Keratinocyte (primary cell): ENCODE data around the gene NOTCH1. TPM values are rescaled to one million over a fixed set of nuclear protein-coding genes. Genes with fewer than 3 reads are reported as not detected.

Source experiments
- DNase-seq: peaks from one replicate; pipeline ENCODE4 v3.0.0-alpha.2; 2011; ENCODE audit warnings: low read depth, missing footprints, low spot score
- FAIRE-seq: peaks from 2 replicates; lab custom pipeline; 2011; peaks lifted over from hg19 to GRCh38; lab: Jason Lieb, UNC
- H2AFZ ChIP-seq: 2 replicates; pipeline ENCODE4 v1.6.0; 2012; ENCODE audit warnings: low read length, control low read depth, inconsistent platforms; ENCODE audit not compliant: control insufficient read depth
- H3K27ac ChIP-seq: 2 replicates; pipeline ENCODE4 v1.5.1; 2011; ENCODE audit warnings: low read length; ENCODE audit not compliant: control insufficient read depth, insufficient read depth
- H3K27me3 ChIP-seq: 3 replicates; pipeline ENCODE4 v1.6.0; 2011; ENCODE audit warnings: low read length; ENCODE audit not compliant: control insufficient read depth, insufficient read depth; ENCODE audit errors: extremely low read depth
- H3K36me3 ChIP-seq, 2 experiments: 2 replicates in 1 of 2; 3 replicates in 1 of 2; pipeline ENCODE4 v1.5.1; 2011; ENCODE audit warnings: low read length in 2 of 2, mild to moderate bottlenecking in 1 of 2; ENCODE audit not compliant: control insufficient read depth in 2 of 2, insufficient read depth in 2 of 2; ENCODE audit errors: extremely low read depth in 1 of 2
- H3K4me1 ChIP-seq: 3 replicates; pipeline ENCODE4 v1.5.1; 2011; ENCODE audit warnings: low read length; ENCODE audit not compliant: control insufficient read depth, insufficient read depth; ENCODE audit errors: extremely low read depth
- H3K4me2 ChIP-seq: 3 replicates; pipeline ENCODE4 v1.6.0; 2011; ENCODE audit warnings: low read depth, low read length; ENCODE audit not compliant: control insufficient read depth, insufficient read depth; ENCODE audit errors: extremely low read depth
- H3K4me3 ChIP-seq, 3 experiments: fragments of 200-600 bp in 1 of 3; sonication (generic) in 1 of 3; 2 replicates in 2 of 3; 3 replicates in 1 of 3; pipeline ENCODE4 v1.5.1; 2011 to 2016; ENCODE audit warnings: low read length in 3 of 3, mild to moderate bottlenecking in 3 of 3, control low read depth in 2 of 3, inconsistent platforms in 1 of 3, low read depth in 1 of 3, mixed read lengths in 1 of 3, mixed run types in 1 of 3, moderate library complexity in 1 of 3; ENCODE audit not compliant: control insufficient read depth in 2 of 3, insufficient read depth in 2 of 3; ENCODE audit errors: extremely low read depth in 1 of 3
- H3K79me2 ChIP-seq: 2 replicates; pipeline ENCODE4 v1.6.0; 2012; ENCODE audit warnings: low read length; ENCODE audit not compliant: control insufficient read depth, insufficient read depth
- H3K9ac ChIP-seq: 3 replicates; pipeline ENCODE4 v1.6.0; 2011; ENCODE audit warnings: low read length; ENCODE audit not compliant: control insufficient read depth, insufficient read depth; ENCODE audit errors: extremely low read depth
- H3K9me1 ChIP-seq: 3 replicates; pipeline ENCODE4 v1.6.0; 2011; ENCODE audit warnings: low read length; ENCODE audit not compliant: control insufficient read depth, insufficient read depth; ENCODE audit errors: extremely low read depth
- H3K9me3 ChIP-seq: 2 replicates; pipeline ENCODE4 v1.5.1; 2012; ENCODE audit warnings: low read depth, low read length; ENCODE audit not compliant: control insufficient read depth
- H4K20me1 ChIP-seq: 3 replicates; pipeline ENCODE4 v1.6.0; 2011; ENCODE audit warnings: low read length; ENCODE audit not compliant: control insufficient read depth, insufficient read depth; ENCODE audit errors: extremely low read depth
- EZH2 ChIP-seq: IDR thresholded peaks from one replicate; pipeline ENCODE4 v1.6.1; 2012; ENCODE audit warnings: inconsistent platforms, mild to moderate bottlenecking, low read length, moderate library complexity
- dilution Hi-C: fragments of 300-500 bp; cut with MboI; formaldehyde crosslinking; loops from one replicate; pipeline ENCODE4 v1.7.0; 2020; ENCODE audit warnings: low sequenced_read_pairs; ENCODE audit not compliant: extremely low pct_ligation_motif_present
- polyA plus RNA-seq, 5 experiments: library from polyadenylated mRNA; depleted of rRNA in 3 of 5; stranded (reverse) in 3 of 5; stranded (forward) in 1 of 5; unstranded in 1 of 5; fragments of >200 nt; gene quantifications; 1 replicate in 1 of 5; 2 replicates in 3 of 5; 3 replicates in 1 of 5; pipeline versions ENCODE4 v1.2.1 to v1.2.3, GENCODE V29; 2011 to 2012; ENCODE audit warnings: missing spikeins in 2 of 5, low read depth in 1 of 5, low replicate concordance in 1 of 5
- TF ChIP-seq, protein P1 (sequence below), 3 experiments: IDR thresholded peaks in 1 of 3; conservative IDR thresholded peaks in 1 of 3; optimal IDR thresholded peaks in 1 of 3; 2 replicates in 2 of 3; 3 replicates in 1 of 3; pipeline versions ENCODE3 to v1.5.1; 2011; ENCODE audit warnings: low read length in 3 of 3, mild to moderate bottlenecking in 3 of 3, moderate library complexity in 2 of 3, control low read depth in 1 of 3, inconsistent platforms in 1 of 3; ENCODE audit not compliant: insufficient read depth in 2 of 3; ENCODE audit errors: extremely low read depth in 1 of 3

Gene NOTCH1
- polyA plus RNA-seq, 1 donor (not counting 4 experiments of a cell fraction or from before 2014, with no cell fraction given): 6.1 TPM

DNA sequence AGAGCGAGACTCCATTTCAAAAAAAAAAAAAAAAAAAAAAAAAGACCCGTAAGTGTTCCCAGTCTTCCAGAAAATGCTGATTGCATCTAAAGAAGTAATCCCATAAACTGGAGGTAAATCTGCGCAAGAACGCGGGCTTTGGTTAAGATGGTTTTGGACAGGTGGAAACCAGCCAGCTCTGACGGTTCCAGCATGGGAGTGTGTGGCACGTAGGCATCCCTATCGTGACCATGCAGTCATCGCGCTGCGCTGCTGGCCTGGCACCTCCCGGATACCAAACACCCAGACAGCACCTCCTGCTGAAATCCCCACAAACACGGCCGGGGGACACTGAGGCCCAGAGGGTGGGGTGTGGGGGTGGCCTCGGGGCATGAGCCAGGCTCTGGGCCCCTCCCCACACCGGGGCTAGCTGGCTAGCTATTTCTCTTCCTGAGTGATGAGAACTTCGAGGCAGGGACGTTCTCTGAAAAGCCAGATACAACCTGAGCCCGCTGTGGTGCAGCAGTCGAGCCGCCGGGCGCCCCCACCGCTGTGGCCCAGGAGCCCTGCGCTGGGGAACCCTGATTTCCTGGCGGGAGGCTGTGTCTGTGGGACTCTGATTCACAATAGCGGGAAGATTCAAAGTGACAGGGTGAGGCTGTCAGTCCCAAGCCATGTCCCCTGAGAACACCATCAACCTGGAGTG is 32.2 kb upstream of the NOTCH1 start:
- Histone ChIP-seq H4K20me1 (no peaks in the 10 kb centered on the region), H3K4me1 (peaks cover 15% of the 10 kb centered on the region), H2AFZ (no peak overlapping the region), H3K4me2 (no peak overlapping the region), H3K4me3 (no peak overlapping the region), H3K27ac (no peak overlapping the region), H3K9me3 (no peaks in the 10 kb centered on the region), H3K36me3 (no peaks in the 10 kb centered on the region), H3K27me3 (peaks cover 3% of the 10 kb centered on the region), H3K9ac (no peak overlapping the region), H3K79me2 (no peaks in the 10 kb centered on the region), H3K9me1 (no peaks in the 10 kb centered on the region)
- TF ChIP-seq EZH2: no peak
- TF ChIP-seq, protein P1, sequence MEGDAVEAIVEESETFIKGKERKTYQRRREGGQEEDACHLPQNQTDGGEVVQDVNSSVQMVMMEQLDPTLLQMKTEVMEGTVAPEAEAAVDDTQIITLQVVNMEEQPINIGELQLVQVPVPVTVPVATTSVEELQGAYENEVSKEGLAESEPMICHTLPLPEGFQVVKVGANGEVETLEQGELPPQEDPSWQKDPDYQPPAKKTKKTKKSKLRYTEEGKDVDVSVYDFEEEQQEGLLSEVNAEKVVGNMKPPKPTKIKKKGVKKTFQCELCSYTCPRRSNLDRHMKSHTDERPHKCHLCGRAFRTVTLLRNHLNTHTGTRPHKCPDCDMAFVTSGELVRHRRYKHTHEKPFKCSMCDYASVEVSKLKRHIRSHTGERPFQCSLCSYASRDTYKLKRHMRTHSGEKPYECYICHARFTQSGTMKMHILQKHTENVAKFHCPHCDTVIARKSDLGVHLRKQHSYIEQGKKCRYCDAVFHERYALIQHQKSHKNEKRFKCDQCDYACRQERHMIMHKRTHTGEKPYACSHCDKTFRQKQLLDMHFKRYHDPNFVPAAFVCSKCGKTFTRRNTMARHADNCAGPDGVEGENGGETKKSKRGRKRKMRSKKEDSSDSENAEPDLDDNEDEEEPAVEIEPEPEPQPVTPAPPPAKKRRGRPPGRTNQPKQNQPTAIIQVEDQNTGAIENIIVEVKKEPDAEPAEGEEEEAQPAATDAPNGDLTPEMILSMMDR (optimal IDR thresholded peaks at IDR 0.05 in 1 of 3, IDR thresholded peaks at IDR 0.05 in 1 of 3, conservative IDR thresholded peaks at IDR 0.05 in 1 of 3; ENCODE audit: extremely low read depth in 1 of 3, insufficient read depth in 2 of 3, low read length in 3 of 3): no peak
- FAIRE-seq: no peak
- dilution Hi-C loops: no loop called here
- no peak for DNase-seq

DNA sequence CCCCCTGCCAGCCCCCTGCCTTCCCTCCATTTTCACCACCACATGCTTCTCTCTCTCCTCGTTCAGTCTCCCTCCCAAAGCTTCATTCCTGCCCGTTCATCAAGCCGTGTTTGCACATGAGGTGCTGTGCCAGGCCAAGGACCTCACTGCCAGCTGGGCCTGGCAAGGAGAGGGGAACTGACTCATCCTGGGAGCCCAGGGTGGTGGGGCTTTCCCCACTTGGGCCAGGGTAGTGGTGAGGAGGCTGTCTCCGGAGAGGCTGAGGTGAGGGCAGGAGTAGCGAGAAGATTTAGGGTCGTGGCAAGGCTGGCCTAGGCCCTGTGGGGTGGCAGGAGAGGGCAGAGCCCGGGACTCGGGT is 30.4 kb upstream of the NOTCH1 start:
- no peak for DNase-seq
- no peaks in the 10 kb centered on the region for H4K20me1 ChIP-seq
- FAIRE-seq: no peak
- no peak overlapping the region for H3K4me3 ChIP-seq
- no peaks in the 10 kb centered on the region for H3K79me2 ChIP-seq
- H3K9me3 ChIP-seq: no peaks in the 10 kb centered on the region
- H3K4me2 ChIP-seq: peak overlapping the region; percentile 10
- no peak overlapping the region for H2AFZ ChIP-seq
- no peaks in the 10 kb centered on the region for H3K36me3 ChIP-seq
- H3K9ac ChIP-seq: peak overlapping the region; percentile 6
- TF ChIP-seq, protein P1 (optimal IDR thresholded peaks at IDR 0.05 in 1 of 3, IDR thresholded peaks at IDR 0.05 in 1 of 3, conservative IDR thresholded peaks at IDR 0.05 in 1 of 3; ENCODE audit: extremely low read depth in 1 of 3, insufficient read depth in 2 of 3, low read length in 3 of 3): no peak
- no peak for TF ChIP-seq EZH2
- dilution Hi-C loops: no loop called here
- no peaks in the 10 kb centered on the region for H3K9me1 ChIP-seq
- H3K4me1 ChIP-seq: peaks cover 15% of the 10 kb centered on the region
- no peak overlapping the region for H3K27ac ChIP-seq
- H3K27me3 ChIP-seq: no peaks in the 10 kb centered on the region
